Panc1 (cell line): ENCODE measurements around the gene UNC13A. TPM values are rescaled to one million over a fixed set of nuclear protein-coding genes. Genes with fewer than 3 reads are reported as not detected.
A peak's percentile ranks its signal among the peaks of the same experiment; 100 is the strongest.

Experiments used
- ATAC-seq: fragments of 200-7000 bp; cut with Tn5 transposase; 2 replicates; pipeline ENCODE4 v1.9.1; 2020; ENCODE audit warnings: mild to moderate bottlenecking, moderate library complexity
- BruUV-seq: library from RNA; stranded (reverse); fragments of 400-500 nt; replicated peaks from 2 replicates; lab custom pipeline; 2021; lab: Mats Ljungman, UMichigan
- CTCF ChIA-PET: fragments of 300-600 bp; sonication (Branson Sonifier 250); formaldehyde crosslinking; loops from one replicate; lab custom pipeline; 2022; ENCODE audit warnings: antibody characterized with exemption; lab: Charles Lee
- POLR2A ChIA-PET: fragments of 300-600 bp; sonication (Branson Sonifier 250); formaldehyde crosslinking; loops from one replicate; lab custom pipeline; 2022; ENCODE audit warnings: antibody characterized with exemption; lab: Charles Lee
- DNase-seq: peaks from one replicate; pipeline ENCODE4 v3.0.0-alpha.2; 2010; ENCODE audit warnings: low read depth, low spot score
- H3K27ac ChIP-seq: 2 replicates; pipeline ENCODE4 v1.5.1; 2011; ENCODE audit warnings: mild to moderate bottlenecking, low read length, inconsistent platforms
- H3K27me3 ChIP-seq: fragments of 200-500 bp; sonication (Bioruptor generic); 2 replicates; pipeline ENCODE4 v1.6.0; 2014; ENCODE audit warnings: low read length, inconsistent platforms; ENCODE audit not compliant: control insufficient read depth, insufficient read depth
- H3K36me3 ChIP-seq: fragments of 200-500 bp; sonication (Bioruptor generic); 2 replicates; pipeline ENCODE4 v1.5.1; 2014; ENCODE audit warnings: inconsistent platforms, mild to moderate bottlenecking, low read length, moderate library complexity; ENCODE audit not compliant: control insufficient read depth, insufficient read depth
- H3K4me1 ChIP-seq: 2 replicates; pipeline ENCODE4 v1.5.1; 2011; ENCODE audit warnings: inconsistent platforms, mild to moderate bottlenecking, low read length, moderate library complexity; ENCODE audit not compliant: control insufficient read depth, insufficient read depth
- H3K4me3 ChIP-seq, 2 experiments: 2 replicates each; pipeline ENCODE4 v1.5.1; 2011 to 2012; ENCODE audit warnings: low read depth in 2 of 2, low read length in 2 of 2, mild to moderate bottlenecking in 2 of 2, inconsistent platforms in 1 of 2, moderate library complexity in 1 of 2
- H3K9me3 ChIP-seq: fragments of 200-500 bp; sonication (Bioruptor generic); 2 replicates; pipeline ENCODE4 v1.5.1; 2014; ENCODE audit warnings: low read depth, mild to moderate bottlenecking, inconsistent platforms, low read length, moderate library complexity; ENCODE audit not compliant: control insufficient read depth, insufficient read depth
- POLR2AphosphoS5 ChIP-seq: IDR thresholded peaks from 2 replicates; pipeline ENCODE4 v1.6.1; 2012; ENCODE audit warnings: mild to moderate bottlenecking, low read depth, low read length, moderate library complexity
- SIN3A ChIP-seq: IDR thresholded peaks from 2 replicates; pipeline ENCODE4 v1.6.1; 2012; ENCODE audit warnings: low read depth, mild to moderate bottlenecking, low read length, moderate library complexity, borderline replicate concordance; ENCODE audit not compliant: insufficient read depth
- TCF7L2 ChIP-seq: IDR thresholded peaks from 2 replicates; pipeline ENCODE4 v1.6.1; 2011; ENCODE audit warnings: mild to moderate bottlenecking, low read depth, low read length, inconsistent platforms
- in situ Hi-C: cut with HindIII; loops from 2 replicates; pipeline ENCODE4 v1.10.0; 2016; ENCODE audit warnings: low sequenced_read_pairs, low pct_unique_long_range_greater_than_20kb
- intact Hi-C: fragments of 100-400 bp; cut with micrococcal nuclease; formaldehyde crosslinking; loops from one replicate; pipeline ENCODE4 v1.10.0; 2022; ENCODE audit not compliant: unreplicated experiment
- total RNA-seq: library from RNA; stranded (reverse); gene quantifications from one replicate; pipeline ENCODE4 v1.2.1, GENCODE V29; 2021; ENCODE audit not compliant: unreplicated experiment
- TF ChIP-seq, protein P1 (sequence below): fragments of 450-650 bp; IDR thresholded peaks from 2 replicates; pipeline ENCODE4 v1.5.1; 2017; ENCODE audit warnings: mild to moderate bottlenecking
- TF ChIP-seq, protein P2 (sequence below), 2 experiments: IDR thresholded peaks; 2 replicates each; pipeline ENCODE4 v1.6.1; 2011 to 2012; ENCODE audit warnings: low read depth in 2 of 2, control low read depth in 1 of 2, low read length in 1 of 2, mild to moderate bottlenecking in 1 of 2, moderate library complexity in 1 of 2; ENCODE audit not compliant: insufficient read depth in 1 of 2

The UNC13A gene
- total RNA-seq, 1 experiment from 2014 or later: 0.46 TPM

GRCh38 chr19:17656970-17657369 lies 31.2 kb downstream of the UNC13A start:
- TF ChIP-seq, protein P1, sequence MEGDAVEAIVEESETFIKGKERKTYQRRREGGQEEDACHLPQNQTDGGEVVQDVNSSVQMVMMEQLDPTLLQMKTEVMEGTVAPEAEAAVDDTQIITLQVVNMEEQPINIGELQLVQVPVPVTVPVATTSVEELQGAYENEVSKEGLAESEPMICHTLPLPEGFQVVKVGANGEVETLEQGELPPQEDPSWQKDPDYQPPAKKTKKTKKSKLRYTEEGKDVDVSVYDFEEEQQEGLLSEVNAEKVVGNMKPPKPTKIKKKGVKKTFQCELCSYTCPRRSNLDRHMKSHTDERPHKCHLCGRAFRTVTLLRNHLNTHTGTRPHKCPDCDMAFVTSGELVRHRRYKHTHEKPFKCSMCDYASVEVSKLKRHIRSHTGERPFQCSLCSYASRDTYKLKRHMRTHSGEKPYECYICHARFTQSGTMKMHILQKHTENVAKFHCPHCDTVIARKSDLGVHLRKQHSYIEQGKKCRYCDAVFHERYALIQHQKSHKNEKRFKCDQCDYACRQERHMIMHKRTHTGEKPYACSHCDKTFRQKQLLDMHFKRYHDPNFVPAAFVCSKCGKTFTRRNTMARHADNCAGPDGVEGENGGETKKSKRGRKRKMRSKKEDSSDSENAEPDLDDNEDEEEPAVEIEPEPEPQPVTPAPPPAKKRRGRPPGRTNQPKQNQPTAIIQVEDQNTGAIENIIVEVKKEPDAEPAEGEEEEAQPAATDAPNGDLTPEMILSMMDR: no peak
- TF ChIP-seq TCF7L2: no peak
- TF ChIP-seq, protein P2, sequence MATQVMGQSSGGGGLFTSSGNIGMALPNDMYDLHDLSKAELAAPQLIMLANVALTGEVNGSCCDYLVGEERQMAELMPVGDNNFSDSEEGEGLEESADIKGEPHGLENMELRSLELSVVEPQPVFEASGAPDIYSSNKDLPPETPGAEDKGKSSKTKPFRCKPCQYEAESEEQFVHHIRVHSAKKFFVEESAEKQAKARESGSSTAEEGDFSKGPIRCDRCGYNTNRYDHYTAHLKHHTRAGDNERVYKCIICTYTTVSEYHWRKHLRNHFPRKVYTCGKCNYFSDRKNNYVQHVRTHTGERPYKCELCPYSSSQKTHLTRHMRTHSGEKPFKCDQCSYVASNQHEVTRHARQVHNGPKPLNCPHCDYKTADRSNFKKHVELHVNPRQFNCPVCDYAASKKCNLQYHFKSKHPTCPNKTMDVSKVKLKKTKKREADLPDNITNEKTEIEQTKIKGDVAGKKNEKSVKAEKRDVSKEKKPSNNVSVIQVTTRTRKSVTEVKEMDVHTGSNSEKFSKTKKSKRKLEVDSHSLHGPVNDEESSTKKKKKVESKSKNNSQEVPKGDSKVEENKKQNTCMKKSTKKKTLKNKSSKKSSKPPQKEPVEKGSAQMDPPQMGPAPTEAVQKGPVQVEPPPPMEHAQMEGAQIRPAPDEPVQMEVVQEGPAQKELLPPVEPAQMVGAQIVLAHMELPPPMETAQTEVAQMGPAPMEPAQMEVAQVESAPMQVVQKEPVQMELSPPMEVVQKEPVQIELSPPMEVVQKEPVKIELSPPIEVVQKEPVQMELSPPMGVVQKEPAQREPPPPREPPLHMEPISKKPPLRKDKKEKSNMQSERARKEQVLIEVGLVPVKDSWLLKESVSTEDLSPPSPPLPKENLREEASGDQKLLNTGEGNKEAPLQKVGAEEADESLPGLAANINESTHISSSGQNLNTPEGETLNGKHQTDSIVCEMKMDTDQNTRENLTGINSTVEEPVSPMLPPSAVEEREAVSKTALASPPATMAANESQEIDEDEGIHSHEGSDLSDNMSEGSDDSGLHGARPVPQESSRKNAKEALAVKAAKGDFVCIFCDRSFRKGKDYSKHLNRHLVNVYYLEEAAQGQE (IDR thresholded peaks at IDR 0.05; ENCODE audit: insufficient read depth in 1 of 2, low read depth in 2 of 2, low read length in 1 of 2): no peak
- TF ChIP-seq SIN3A: no peak
- no peak for TF ChIP-seq POLR2AphosphoS5
- no peak overlapping the region for H3K4me3 ChIP-seq
- no peak overlapping the region for H3K27ac ChIP-seq
- in situ Hi-C loops: no loop called here
- no peaks in the 10 kb centered on the region for H3K4me1 ChIP-seq
- ATAC-seq (no peak), DNase-seq (no peak)
- CTCF ChIA-PET: no interaction called here
- H3K27me3 ChIP-seq: no peaks in the 10 kb centered on the region
- POLR2A ChIA-PET: no interaction called here
- no peaks in the 10 kb centered on the region for H3K36me3 ChIP-seq
- H3K9me3 ChIP-seq: no peaks in the 10 kb centered on the region
- BruUV-seq: no TSS peak
- intact Hi-C loops: no loop called here

- ATAC-seq (peak; percentile 30; the same call in 1 of the 2 replicates), DNase-seq (no peak)
- Histone ChIP-seq H3K4me3 (no peak overlapping the region), H3K9me3 (no peaks in the 10 kb centered on the region), H3K27me3 (no peaks in the 10 kb centered on the region), H3K36me3 (no peaks in the 10 kb centered on the region), H3K4me1 (no peaks in the 10 kb centered on the region), H3K27ac (no peak overlapping the region)
- intact Hi-C loops (no loop called here), in situ Hi-C loops (no loop called here)
- TF ChIP-seq POLR2AphosphoS5: no peak
- TF ChIP-seq, protein P2 (IDR thresholded peaks at IDR 0.05; ENCODE audit: insufficient read depth in 1 of 2, low read depth in 2 of 2, low read length in 1 of 2): no peak
- no peak for TF ChIP-seq SIN3A
- TF ChIP-seq, protein P1: no peak
- no peak for TF ChIP-seq TCF7L2
- POLR2A ChIA-PET: no interaction called here
- no TSS peak for BruUV-seq
- CTCF ChIA-PET: no interaction called here
These were observed 32.2 kb downstream of the UNC13A start for GRCh38 chr19:17655751-17656472.
